ENCODE measurements around the gene TSGA10. TPM values are rescaled to one million over a fixed set of nuclear protein-coding genes. Genes with fewer than 3 reads are reported as not detected.

The TSGA10 gene
- total RNA-seq, 2 experiments from 2014 or later: 6.6 to 8.1 TPM

Other genes with a start within 250 kb of the TSGA10 start
- under 1 TPM; 0.19 to 0.22 TPM for gene CRACDL, start 218.7 kb downstream of the TSGA10 start, total RNA-seq
- gene C2orf15, start 13.2 kb downstream of the TSGA10 start, total RNA-seq: 1 to 10 TPM in 1 of 2 experiments, under 1 TPM in 1; 0.72 to 1.2 TPM
- gene LIPT1, start within 50 bp of the TSGA10 start, total RNA-seq: 1 to 10 TPM; 8.5 to 9.9 TPM
- gene MITD1, start 26.1 kb upstream of the TSGA10 start, total RNA-seq: 10 to 100 TPM; 59.2 to 68.0 TPM
- gene MRPL30, start 26.2 kb upstream of the TSGA10 start, total RNA-seq: 10 to 100 TPM; 22.6 to 23.9 TPM
- gene LYG2, start 100.7 kb upstream of the TSGA10 start, total RNA-seq: not detected
- gene LYG1, start 146.3 kb upstream of the TSGA10 start, total RNA-seq: 1 to 10 TPM; 1.3 to 1.6 TPM
- gene TXNDC9, start 181.4 kb upstream of the TSGA10 start, total RNA-seq: 10 to 100 TPM; 31.4 to 33.6 TPM
- gene EIF5B, start 182.4 kb upstream of the TSGA10 start, total RNA-seq: 10 to 100 TPM; 40.2 to 47.0 TPM